ENCODE data around the gene NPTX2. TPM values are rescaled to one million over a fixed set of nuclear protein-coding genes. Genes with fewer than 3 reads are reported as not detected.

NPTX2 gene
- polyA plus RNA-seq, 1 donor from 2014 or later, result 0.98 TPM

DNA sequence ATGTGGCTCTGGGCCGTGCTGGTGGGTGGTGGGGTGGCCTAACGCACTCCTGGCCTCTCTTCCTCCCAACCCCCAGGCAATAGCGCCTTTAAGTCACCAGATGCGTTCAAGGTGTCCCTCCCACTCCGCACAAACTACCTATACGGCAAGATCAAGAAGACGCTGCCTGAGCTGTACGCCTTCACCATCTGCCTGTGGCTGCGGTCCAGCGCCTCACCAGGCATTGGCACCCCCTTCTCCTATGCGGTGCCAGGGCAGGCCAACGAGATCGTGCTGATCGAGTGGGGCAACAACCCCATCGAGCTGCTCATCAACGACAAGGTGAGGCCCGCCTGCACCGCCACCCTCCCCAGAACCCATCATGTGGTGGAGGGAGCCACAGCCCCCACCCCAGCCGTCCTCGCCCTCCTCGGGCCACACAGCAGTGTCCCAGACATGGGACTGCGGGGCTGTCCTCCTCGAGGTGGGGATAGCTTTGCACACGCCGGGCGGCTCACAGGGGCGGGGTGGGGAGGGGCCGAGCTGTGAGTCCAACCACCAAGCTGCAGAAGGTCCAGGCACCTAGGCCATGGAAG, 7.8 kb downstream of the NPTX2 start:
- no peaks in the 10 kb centered on the region for H3K79me2 ChIP-seq (replicated peaks; ENCODE audit: insufficient read depth, low read length)
- no peak overlapping the region for H2AFZ ChIP-seq (ENCODE audit: low read depth, low read length)
- H3K27me3 ChIP-seq (ENCODE audit: insufficient read depth, low read depth, low read length), result peaks cover 8% of the 10 kb centered on the region

DNA sequence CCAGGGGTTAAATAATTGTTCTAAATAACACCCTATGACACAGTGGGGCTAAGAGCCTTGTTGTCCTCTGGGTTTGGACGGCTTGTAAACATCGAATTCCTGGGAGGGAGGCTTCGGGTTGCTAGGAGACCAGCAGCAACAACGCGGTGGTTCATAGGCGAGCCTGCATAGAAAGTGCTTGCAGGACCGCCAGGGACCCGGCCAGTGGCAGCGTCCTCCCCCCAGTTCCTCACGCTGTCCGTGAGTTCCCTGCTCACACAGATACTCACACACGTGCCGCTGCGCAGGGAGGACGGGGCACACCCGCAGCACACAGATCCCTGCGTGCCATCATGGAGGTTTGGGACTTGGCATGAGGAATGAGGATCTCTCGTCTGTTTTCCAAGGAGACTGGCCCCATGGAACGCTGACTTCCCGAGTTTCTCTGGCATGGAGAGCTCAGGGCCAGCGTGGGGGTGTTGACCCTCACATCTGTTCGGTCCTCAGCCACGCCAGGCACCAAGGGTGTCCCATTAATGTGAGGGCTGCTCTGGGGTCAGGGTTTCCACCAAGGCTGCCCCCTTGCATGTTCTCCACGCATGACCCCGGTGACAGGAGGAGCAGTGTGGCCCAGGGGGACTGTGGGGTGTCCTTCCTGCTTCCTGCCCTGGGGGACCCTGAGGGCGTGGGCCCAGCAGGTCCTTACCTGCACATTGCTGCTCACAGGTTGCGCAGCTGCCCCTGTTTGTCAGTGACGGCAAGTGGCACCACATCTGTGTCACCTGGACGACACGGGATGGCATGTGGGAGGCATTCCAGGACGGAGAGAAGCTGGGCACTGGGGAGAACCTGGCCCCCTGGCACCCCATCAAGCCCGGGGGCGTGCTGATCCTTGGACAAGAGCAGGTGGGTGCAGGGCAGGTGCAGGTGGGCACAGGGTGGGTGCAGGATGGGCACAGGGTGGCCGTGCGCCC, 9.7 kb downstream of the NPTX2 start:
- H3K4me3 ChIP-seq (ENCODE audit: low read length), result no peak overlapping the region
- H3K79me2 ChIP-seq (replicated peaks; ENCODE audit: insufficient read depth, low read length), result no peaks in the 10 kb centered on the region
- no peaks in the 10 kb centered on the region for H3K27me3 ChIP-seq (ENCODE audit: insufficient read depth, low read depth, low read length)
- H4K20me1 ChIP-seq (ENCODE audit: insufficient read depth), result no peaks in the 10 kb centered on the region
- no peaks in the 10 kb centered on the region for H3K9me3 ChIP-seq (ENCODE audit: low read length)
- no peaks in the 10 kb centered on the region for H3K9me2 ChIP-seq (ENCODE audit: insufficient read depth, low read length)
- no peaks in the 10 kb centered on the region for H3F3A ChIP-seq (ENCODE audit: insufficient read depth, low read length, poor library complexity, severe bottlenecking)
- no peak overlapping the region for H3K9ac ChIP-seq (ENCODE audit: low read length)
- TF ChIP-seq, protein P1, sequence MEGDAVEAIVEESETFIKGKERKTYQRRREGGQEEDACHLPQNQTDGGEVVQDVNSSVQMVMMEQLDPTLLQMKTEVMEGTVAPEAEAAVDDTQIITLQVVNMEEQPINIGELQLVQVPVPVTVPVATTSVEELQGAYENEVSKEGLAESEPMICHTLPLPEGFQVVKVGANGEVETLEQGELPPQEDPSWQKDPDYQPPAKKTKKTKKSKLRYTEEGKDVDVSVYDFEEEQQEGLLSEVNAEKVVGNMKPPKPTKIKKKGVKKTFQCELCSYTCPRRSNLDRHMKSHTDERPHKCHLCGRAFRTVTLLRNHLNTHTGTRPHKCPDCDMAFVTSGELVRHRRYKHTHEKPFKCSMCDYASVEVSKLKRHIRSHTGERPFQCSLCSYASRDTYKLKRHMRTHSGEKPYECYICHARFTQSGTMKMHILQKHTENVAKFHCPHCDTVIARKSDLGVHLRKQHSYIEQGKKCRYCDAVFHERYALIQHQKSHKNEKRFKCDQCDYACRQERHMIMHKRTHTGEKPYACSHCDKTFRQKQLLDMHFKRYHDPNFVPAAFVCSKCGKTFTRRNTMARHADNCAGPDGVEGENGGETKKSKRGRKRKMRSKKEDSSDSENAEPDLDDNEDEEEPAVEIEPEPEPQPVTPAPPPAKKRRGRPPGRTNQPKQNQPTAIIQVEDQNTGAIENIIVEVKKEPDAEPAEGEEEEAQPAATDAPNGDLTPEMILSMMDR (IDR thresholded peaks at IDR 0.05; ENCODE audit: poor library complexity, severe bottlenecking), result no peak
- TF ChIP-seq TAF1 (IDR thresholded peaks at IDR 0.05; ENCODE audit: low read depth) (no peak), SMC3 (conservative IDR thresholded peaks at IDR 0.05; ENCODE audit: poor library complexity) (no peak), MXI1 (conservative IDR thresholded peaks at IDR 0.05; ENCODE audit: poor library complexity, severe bottlenecking) (no peak), EZH2 (IDR thresholded peaks at IDR 0.05; ENCODE audit: borderline replicate concordance, insufficient read depth, low read length, poor library complexity, severe bottlenecking) (no peak), REST (IDR thresholded peaks at IDR 0.05; ENCODE audit: borderline replicate concordance) (no peak), EP300 (conservative IDR thresholded peaks at IDR 0.05; ENCODE audit: poor library complexity, severe bottlenecking) (no peak), POLR2AphosphoS5 (IDR thresholded peaks at IDR 0.05) (no peak), RAD21 (conservative IDR thresholded peaks at IDR 0.05) (no peak)
- no peaks in the 10 kb centered on the region for H3K36me3 ChIP-seq (ENCODE audit: insufficient read depth, low read length)
- H2AFZ ChIP-seq (ENCODE audit: low read depth, low read length), result no peak overlapping the region
- no peak overlapping the region for H3K4me2 ChIP-seq (ENCODE audit: low read length)
- H3K27ac ChIP-seq (ENCODE audit: low read length), result no peak overlapping the region

More for the DNA sequence above, 7.8 kb downstream of the NPTX2 start:
- Histone ChIP-seq H3K27ac (ENCODE audit: low read length) (no peak overlapping the region), H3K9me3 (ENCODE audit: low read length) (no peaks in the 10 kb centered on the region), H3K9me2 (ENCODE audit: insufficient read depth, low read length) (no peaks in the 10 kb centered on the region), H4K20me1 (ENCODE audit: insufficient read depth) (no peaks in the 10 kb centered on the region), H3F3A (ENCODE audit: insufficient read depth, low read length, poor library complexity, severe bottlenecking) (no peaks in the 10 kb centered on the region), H3K36me3 (ENCODE audit: insufficient read depth, low read length) (no peaks in the 10 kb centered on the region), H3K9ac (ENCODE audit: low read length) (no peak overlapping the region), H3K4me3 (ENCODE audit: low read length) (no peak overlapping the region), H3K4me2 (ENCODE audit: low read length) (no peak overlapping the region)
- TF ChIP-seq EZH2 (IDR thresholded peaks at IDR 0.05; ENCODE audit: borderline replicate concordance, insufficient read depth, low read length, poor library complexity, severe bottlenecking) (no peak), EP300 (conservative IDR thresholded peaks at IDR 0.05; ENCODE audit: poor library complexity, severe bottlenecking) (no peak), RAD21 (conservative IDR thresholded peaks at IDR 0.05) (no peak), TAF1 (IDR thresholded peaks at IDR 0.05; ENCODE audit: low read depth) (no peak)
